UCSD-AML1 (cell line): ENCODE results near the gene ESR2.
"Not testable (repeated sequence)": the region's sequence is repeated elsewhere in the genome, so short reads cannot be mapped to it uniquely, and the experiment has no call there.

Experiments used
- DNase-seq: peaks from one replicate; lab custom pipeline; 2025; ENCODE audit not compliant: unreplicated experiment; lab: John Stamatoyannopoulos, UW

Gene ESR2

GRCh38 chr14:64158608-64159007, 135.6 kb downstream of the ESR2 start:
- DNase-seq: no peak

DNA sequence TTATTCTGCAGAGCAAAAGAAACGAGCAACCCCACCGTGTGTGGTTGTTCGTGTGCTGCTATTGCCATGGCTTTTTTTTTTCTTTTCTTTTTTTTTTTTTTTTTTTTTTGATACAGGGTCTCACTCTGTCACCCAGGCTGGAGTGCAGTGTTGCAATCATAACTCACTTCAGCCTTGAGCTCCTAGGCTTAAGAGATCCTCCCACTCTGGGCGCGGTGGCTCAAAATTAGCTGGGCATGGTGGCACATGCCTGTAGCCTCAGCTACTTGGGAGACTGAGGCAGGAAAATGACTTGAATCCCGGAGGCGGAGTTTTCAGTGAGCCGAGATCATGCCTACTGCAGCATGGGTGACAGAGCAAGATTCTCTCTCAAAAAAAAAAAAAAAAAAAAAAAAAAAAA, 144.2 kb downstream of the ESR2 start:
- DNase-seq: no peak

DNA sequence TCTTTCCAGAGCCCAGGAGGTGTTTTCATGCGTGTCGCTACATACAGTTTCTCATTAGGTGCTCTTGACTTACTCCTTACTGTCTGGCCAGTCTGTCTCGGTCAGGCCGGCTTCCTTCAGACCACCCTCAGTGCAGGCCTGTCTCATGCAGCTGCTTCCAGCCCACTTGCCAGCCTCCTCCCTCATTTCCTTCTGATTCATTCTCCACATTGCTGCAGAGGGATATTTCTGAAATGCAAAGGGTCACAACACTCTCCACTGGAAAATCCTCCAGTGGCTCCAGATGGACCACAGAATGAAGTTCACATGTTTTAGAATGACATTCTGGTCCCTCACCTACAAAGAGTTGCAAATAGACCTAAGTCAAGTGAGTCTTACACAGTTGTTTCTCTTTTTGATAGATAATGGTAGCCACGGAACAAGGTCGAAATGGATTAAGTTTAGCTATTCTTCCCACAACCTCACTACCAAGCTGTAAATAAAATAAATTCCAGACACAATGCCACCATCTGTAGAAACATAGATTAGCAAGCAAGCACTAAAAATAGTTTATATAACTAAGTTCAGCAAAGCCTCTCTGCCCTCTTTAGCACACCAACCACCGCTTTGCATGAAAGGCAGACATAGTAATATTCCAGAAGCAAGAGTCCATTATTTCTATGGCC, 146.9 kb downstream of the ESR2 start:
- DNase-seq: no peak

DNA sequence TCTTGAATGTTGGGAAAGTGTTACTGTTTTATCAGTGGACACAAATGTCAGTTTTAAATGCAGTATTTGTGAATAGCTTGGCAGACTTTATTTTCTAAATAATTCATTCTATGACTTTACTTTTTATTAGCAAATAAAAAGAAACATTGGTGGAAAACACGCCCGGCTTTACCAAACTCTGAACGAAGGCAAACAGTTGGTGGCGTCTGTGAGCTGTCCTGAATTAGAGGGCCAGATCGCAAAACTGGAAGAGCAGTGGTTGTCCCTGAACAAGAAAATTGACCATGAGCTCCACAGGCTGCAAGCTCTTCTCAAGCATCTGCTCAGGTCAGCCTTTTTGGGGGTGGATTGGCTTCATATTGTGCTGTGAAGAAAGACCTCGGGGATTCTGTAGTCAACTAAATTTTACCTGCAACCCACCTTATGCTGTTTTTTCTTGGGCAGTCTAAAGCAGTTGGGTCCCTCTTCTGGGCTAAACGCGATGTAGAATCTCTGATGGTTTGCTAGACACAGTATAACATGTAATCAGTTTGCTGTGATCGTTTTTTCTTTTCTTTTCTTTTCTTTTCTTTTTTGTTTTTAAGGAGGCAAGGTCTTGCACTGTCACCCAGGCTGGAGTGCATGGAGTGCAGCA, 156.4 kb downstream of the ESR2 start:
- peak; percentile 13 for DNase-seq

GRCh38 chr14:64126548-64126947, 167.6 kb downstream of the ESR2 start:
- DNase-seq: no peak

- DNase-seq: no peak
Observed at GRCh38 chr14:64125270-64125669, 168.9 kb downstream of the ESR2 start.

DNA sequence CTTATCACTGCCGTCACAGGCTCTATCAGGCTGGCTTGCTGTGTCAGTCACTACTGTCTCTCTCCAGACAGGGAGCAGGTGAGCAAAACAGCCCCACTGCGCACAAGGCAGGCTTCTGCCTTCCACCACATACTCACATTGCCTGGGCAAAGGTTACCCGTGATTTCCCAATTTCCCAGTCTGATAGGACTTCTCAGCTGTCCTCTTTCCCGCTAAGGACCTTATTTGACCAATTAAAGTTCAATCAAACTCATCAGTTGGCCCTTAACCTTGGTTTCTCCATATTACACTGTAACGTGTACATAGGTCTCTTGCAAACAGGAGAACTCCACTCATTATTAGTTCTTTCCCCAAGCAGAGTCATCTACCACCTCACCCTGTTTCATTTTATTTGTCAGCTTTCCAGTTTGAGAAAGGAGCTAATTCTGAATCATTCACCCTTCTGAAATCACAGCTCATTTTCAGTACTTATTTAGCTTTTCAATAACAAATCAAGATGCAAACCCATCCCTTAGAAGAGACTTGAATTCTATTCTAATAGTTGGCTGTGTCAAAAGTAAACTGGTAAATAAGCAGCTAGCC, 170.8 kb downstream of the ESR2 start:
- DNase-seq: no peak

DNA sequence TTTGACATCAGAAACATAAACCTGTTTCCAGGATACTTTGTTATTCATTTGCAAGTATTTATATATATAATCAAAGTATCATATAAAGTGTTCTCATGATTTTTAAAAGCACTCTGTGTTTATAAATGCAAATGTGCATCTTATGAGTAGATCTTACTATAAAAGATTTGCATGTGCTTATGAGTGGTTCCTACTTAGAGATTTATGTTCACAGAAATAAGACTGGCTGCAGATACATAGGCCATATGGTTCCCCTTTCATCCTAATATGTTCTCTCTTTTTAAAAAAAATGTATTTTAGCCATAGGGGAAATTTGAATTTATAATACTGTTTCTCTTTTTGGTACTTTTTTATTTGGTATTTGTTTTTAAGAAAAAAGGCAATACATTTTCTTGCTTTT, 174.2 kb downstream of the ESR2 start:
- DNase-seq: no peak

DNA sequence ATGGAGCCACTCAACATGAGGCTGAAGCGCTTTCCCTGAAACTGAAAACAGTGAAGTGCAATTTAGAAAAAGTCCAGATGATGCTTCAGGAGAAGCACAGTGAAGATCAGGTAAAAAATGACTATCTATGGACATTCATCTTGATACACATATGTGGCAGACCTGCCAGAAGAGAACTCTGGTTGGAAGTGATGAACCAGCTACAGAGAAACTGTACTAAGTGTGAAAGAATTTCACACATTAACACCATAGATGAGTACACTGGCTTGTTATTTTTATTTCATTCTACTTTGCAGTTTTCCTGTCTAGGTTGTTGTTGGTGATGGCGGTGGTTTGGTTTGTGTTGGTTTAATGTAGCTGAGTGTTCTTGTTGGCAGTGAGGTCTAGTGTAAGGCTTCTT, 174.7 kb downstream of the ESR2 start:
- no peak for DNase-seq

GRCh38 chr14:64118892-64119291, 175.3 kb downstream of the ESR2 start:
- DNase-seq: no peak

GRCh38 chr14:64118403-64118742, 175.8 kb downstream of the ESR2 start:
- DNase-seq: not testable (repeated sequence)

GRCh38 chr14:64117671-64118402, 176.3 kb downstream of the ESR2 start:
- DNase-seq: no peak

DNA sequence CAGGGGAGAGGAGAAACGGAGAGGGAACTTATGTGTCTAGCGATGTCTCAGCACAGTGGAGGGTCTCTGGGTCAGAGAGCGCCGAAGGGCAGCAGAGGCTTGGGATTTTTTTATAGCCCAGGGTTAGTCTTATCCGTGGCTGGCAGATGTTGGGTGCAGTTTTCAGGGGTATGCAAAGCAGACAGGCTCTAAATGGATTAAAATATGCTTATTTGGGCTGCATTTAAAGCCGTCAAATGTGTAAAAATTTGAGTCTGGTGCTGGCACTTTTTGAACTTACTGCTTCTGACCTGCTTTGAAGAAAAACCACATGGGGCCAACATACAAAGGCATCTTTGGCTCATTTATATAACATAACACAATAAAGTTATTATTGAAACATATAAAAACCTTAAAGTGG, 178.8 kb downstream of the ESR2 start:
- no peak for DNase-seq

GRCh38 chr14:64114796-64115195, 179.4 kb downstream of the ESR2 start:
- no peak for DNase-seq

- no peak for DNase-seq
Observed at GRCh38 chr14:64114166-64114565, 180.0 kb downstream of the ESR2 start.

DNA sequence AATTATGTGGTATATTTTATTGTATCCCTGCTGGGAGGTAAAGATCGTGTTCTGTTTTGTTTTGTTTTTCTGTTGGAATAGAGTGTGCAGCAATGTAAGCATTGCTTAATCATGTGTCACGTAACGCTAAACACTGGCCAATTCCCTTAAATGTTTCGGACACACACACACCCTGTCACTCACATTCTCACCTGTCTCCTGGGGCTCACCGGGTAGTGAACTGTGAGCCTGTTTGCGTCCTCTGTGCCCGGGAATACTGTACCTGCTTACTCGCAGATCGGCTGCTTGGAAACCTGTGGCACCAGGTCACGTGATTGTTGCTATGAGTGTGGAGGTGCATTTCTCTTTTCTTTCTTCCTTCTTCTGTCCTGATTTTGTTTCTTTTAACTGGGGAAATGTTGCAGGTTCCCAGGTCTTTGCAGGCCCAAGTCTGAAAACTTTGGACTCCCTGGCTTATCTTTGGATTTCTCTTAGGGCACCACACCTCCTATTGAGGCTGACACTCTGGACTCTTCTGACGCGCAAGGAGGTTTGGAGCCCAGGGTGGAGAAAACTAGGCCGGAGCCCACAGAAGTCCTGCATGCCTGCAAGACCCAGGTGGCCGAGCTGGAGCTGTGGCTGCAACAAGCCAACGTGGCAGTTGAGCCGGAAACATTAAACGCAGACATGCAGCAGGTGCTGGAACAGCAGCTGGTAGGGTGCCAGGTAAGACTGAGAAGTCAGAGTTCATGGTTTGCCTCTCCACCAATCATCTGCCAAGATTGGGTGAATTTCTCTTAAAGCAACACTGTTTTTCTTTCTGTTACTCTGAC, 181.1 kb downstream of the ESR2 start:
- no peak for DNase-seq

- no peak for DNase-seq
Observed at GRCh38 chr14:64110802-64111201, 183.4 kb downstream of the ESR2 start.

- no peak for DNase-seq
Observed at GRCh38 chr14:64109819-64110554, 184.2 kb downstream of the ESR2 start.

DNA sequence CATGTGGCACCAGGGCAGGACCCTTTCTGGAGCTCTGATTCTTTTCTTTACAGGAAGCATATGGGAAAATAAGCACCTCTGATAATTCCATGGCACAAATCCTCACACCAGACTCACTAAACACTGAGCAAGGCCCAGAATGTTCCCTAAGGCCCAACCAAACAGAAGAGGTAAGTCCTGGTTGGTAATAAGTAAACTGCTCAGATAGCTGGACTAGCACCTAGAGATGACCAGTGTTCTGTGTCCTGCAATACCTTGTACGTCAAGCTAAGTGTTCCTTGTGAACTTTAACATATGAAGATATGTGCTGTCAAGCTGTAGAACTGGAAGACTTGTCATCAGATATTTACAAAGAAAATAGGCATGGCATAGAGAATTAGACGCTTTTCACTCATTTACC, 186.7 kb downstream of the ESR2 start:
- no peak for DNase-seq

DNA sequence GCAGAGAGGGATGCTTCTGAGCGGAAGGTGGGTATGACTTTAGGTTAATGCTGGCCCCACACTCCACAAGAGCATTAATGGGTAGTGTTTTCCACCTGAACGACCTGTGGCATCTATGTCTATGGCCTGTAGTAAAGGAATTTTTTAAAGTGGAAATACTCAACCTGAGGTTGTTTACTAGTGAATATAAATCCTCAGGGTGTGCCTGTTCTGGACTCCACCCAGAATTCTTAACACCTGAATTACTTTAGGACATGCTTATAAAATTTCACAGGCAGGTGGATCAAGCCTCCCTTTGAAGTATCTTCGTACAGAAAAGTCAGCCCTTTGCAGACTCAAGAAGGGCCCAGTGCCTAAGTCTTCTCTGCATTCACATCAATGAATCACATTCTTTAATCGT, 196.1 kb downstream of the ESR2 start:
- no peak for DNase-seq

DNA sequence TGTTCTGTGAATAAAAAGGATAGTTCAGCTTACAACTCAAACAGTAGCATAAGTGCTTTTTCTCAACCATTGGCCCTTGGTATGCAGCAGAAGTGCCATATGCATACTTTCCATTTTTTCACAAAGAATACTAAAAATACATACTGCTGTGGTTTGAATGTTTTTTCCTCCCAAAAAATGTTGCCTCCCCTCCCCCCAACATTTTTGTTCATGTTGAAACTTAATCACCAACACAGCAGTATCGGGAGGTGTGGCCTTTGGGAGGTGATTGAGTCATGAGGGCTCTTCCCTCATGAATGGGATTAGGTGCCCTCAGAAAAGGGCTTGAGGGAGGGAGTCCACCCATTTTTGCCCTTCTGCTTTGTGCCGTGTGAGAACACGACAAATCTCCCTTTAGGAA, 198.6 kb downstream of the ESR2 start:
- no peak for DNase-seq
